Measurements from ENCODE around the gene CD72. TPM values are rescaled to one million over a fixed set of nuclear protein-coding genes. Genes with fewer than 3 reads are reported as not detected.

Gene CD72
- total RNA-seq, 2 experiments from 2014 or later: 13.1 to 15.5 TPM

- peaks cover 8% of the 10 kb centered on the region for H3K36me3 Mint-ChIP-seq (ENCODE audit: low read depth)
- no peak overlapping the region for H3K4me3 Mint-ChIP-seq
- no peaks in the 10 kb centered on the region for H3K9me3 Mint-ChIP-seq
- ChIA-PET CTCF (interaction anchor here (1.1 to 3.6 kb wide), 4 partner anchors 15 to 78 kb away, joined by 3 to 19 read pairs (median 3); partner anchors contain the start of gene TESK1), POLR2A (no interaction called here)
- intact Hi-C loops (cut with micrococcal nuclease): no loop called here
- H3K27ac Mint-ChIP-seq: peak overlapping the region; percentile 98
- DNase-seq (no peak), ATAC-seq (no peak)
- TF ChIP-seq CTCF (IDR thresholded peaks at IDR 0.05): no peak
- peaks cover 38% of the 10 kb centered on the region for H3K4me1 Mint-ChIP-seq (ENCODE audit: low read depth)
- no peaks in the 10 kb centered on the region for H3K27me3 Mint-ChIP-seq
Observed at GRCh38 chr9:35569206-35569605, 49.0 kb downstream of the CD72 start.

- Mint-ChIP-seq H3K9me3 (no peaks in the 10 kb centered on the region), H3K27ac (no peak overlapping the region), H3K27me3 (no peaks in the 10 kb centered on the region), H3K4me1 (ENCODE audit: low read depth) (peaks cover 38% of the 10 kb centered on the region), H3K4me3 (no peak overlapping the region), H3K36me3 (ENCODE audit: low read depth) (peaks cover 8% of the 10 kb centered on the region)
- ChIA-PET CTCF (interaction anchor here (1.6 to 3.6 kb wide), 2 partner anchors 14 to 43 kb away, joined by 3 to 19 read pairs; no protein-coding TSS in a partner anchor), POLR2A (no interaction called here)
- ATAC-seq (no peak), DNase-seq (no peak)
- no peak for TF ChIP-seq CTCF (IDR thresholded peaks at IDR 0.05)
- intact Hi-C loops (cut with micrococcal nuclease): no loop called here
Observed at GRCh38 chr9:35568196-35568595, 50.0 kb downstream of the CD72 start.

GRCh38 chr9:35566417-35566816 lies 51.8 kb downstream of the CD72 start:
- H3K36me3 Mint-ChIP-seq (ENCODE audit: low read depth): peaks cover 6% of the 10 kb centered on the region
- POLR2A ChIA-PET: no interaction called here
- no peak for ATAC-seq
- no peak for TF ChIP-seq CTCF (IDR thresholded peaks at IDR 0.05)
- no peak overlapping the region for H3K27ac Mint-ChIP-seq
- CTCF ChIA-PET: interaction anchor here (1.2 to 1.8 kb wide), 3 partner anchors 11 to 45 kb away, joined by 3 to 9 read pairs (median 3); no protein-coding TSS in a partner anchor
- DNase-seq: no peak
- H3K9me3 Mint-ChIP-seq: no peaks in the 10 kb centered on the region
- H3K27me3 Mint-ChIP-seq: no peaks in the 10 kb centered on the region
- H3K4me1 Mint-ChIP-seq (ENCODE audit: low read depth): peaks cover 24% of the 10 kb centered on the region
- intact Hi-C loops (cut with micrococcal nuclease): no loop called here
- H3K4me3 Mint-ChIP-seq: no peak overlapping the region

GRCh38 chr9:35564658-35565061 lies 53.6 kb downstream of the CD72 start:
- ATAC-seq (no peak), DNase-seq (no peak)
- H3K27me3 Mint-ChIP-seq: no peaks in the 10 kb centered on the region
- ChIA-PET CTCF (interaction anchor here (0.6 to 0.9 kb wide), 3 partner anchors 11 to 171 kb away, joined by 3 to 4 read pairs (median 3); no protein-coding TSS in a partner anchor), POLR2A (interaction anchor here (1.0 kb wide), 1 partner anchor 8 kb away, joined by 3 read pairs; no protein-coding TSS in a partner anchor)
- H3K9me3 Mint-ChIP-seq: no peaks in the 10 kb centered on the region
- TF ChIP-seq CTCF (IDR thresholded peaks at IDR 0.05): no peak
- H3K27ac Mint-ChIP-seq: no peak overlapping the region
- H3K36me3 Mint-ChIP-seq (ENCODE audit: low read depth): peaks cover 4% of the 10 kb centered on the region
- H3K4me1 Mint-ChIP-seq (ENCODE audit: low read depth): peaks cover 10% of the 10 kb centered on the region
- intact Hi-C loops (cut with micrococcal nuclease): no loop called here
- no peak overlapping the region for H3K4me3 Mint-ChIP-seq

GRCh38 chr9:35563791-35564197 lies 54.4 kb downstream of the CD72 start:
- H3K27me3 Mint-ChIP-seq: no peaks in the 10 kb centered on the region
- H3K4me1 Mint-ChIP-seq (ENCODE audit: low read depth): peaks cover 5% of the 10 kb centered on the region
- no peaks in the 10 kb centered on the region for H3K36me3 Mint-ChIP-seq (ENCODE audit: low read depth)
- intact Hi-C loops (cut with micrococcal nuclease): no loop called here
- no peak overlapping the region for H3K27ac Mint-ChIP-seq
- DNase-seq (no peak), ATAC-seq (no peak)
- H3K9me3 Mint-ChIP-seq: no peaks in the 10 kb centered on the region
- ChIA-PET POLR2A (interaction anchor here (1.0 to 1.1 kb wide), 2 partner anchors 9 to 25 kb away, joined by 3 read pairs; no protein-coding TSS in a partner anchor), CTCF (interaction anchor here (0.9 to 2.5 kb wide), 2 partner anchors 10 to 40 kb away, joined by 3 to 13 read pairs; no protein-coding TSS in a partner anchor)
- H3K4me3 Mint-ChIP-seq: no peak overlapping the region
- no peak for TF ChIP-seq CTCF (IDR thresholded peaks at IDR 0.05)

Measured in activated CD8-positive, alpha-beta T cell treated with anti-CD3 and anti-CD28 coated beads for 36 hours (primary cell).